Endothelial cell of umbilical vein (primary cell): ENCODE data around the gene CCDC18.

Experiments
- CTCF ChIP-seq, 2 donors: IDR thresholded peaks; 1 replicate in 1 of 2; 2 replicates in 1 of 2; pipeline ENCODE4 v1.5.1; 2011; ENCODE audit warnings: low read length in 2 of 2, mild to moderate bottlenecking in 2 of 2, moderate library complexity in 2 of 2, control low read depth in 1 of 2, inconsistent platforms in 1 of 2, low read depth in 1 of 2; ENCODE audit not compliant: insufficient read depth in 1 of 2; ENCODE audit errors: extremely low read depth in 1 of 2
- FOS ChIP-seq: IDR thresholded peaks from 2 replicates; pipeline ENCODE4 v1.6.1; 2011; ENCODE audit warnings: mild to moderate bottlenecking, low read length, moderate library complexity, borderline replicate concordance; ENCODE audit not compliant: insufficient read depth

- TF ChIP-seq FOS (no peak), CTCF (IDR thresholded peaks at IDR 0.05; ENCODE audit: extremely low read depth in 1 of 2, insufficient read depth in 1 of 2, low read depth in 1 of 2, low read length in 2 of 2) (peak; percentile 63 to 66)
These were observed 124.2 kb downstream of the CCDC18 start for GRCh38 chr1:93304716-93305138.
